HG03558 (cell line): ENCODE data around the gene MYCBP2.
"Not testable (repeated sequence)": the region's sequence is repeated elsewhere in the genome, so short reads cannot be mapped to it uniquely, and the experiment has no call there.

Experiments
- ATAC-seq: cut with Tn5 transposase; IDR thresholded peaks from one replicate; pipeline ENCODE4 v1.9.1; 2021; ENCODE audit warnings: moderate number of reproducible peaks; ENCODE audit not compliant: unreplicated experiment; ENCODE audit errors: extremely low read depth

MYCBP2 gene

GRCh38 chr13:77300176-77301037, 26.5 kb downstream of the MYCBP2 start:
- ATAC-seq, result no peak

DNA sequence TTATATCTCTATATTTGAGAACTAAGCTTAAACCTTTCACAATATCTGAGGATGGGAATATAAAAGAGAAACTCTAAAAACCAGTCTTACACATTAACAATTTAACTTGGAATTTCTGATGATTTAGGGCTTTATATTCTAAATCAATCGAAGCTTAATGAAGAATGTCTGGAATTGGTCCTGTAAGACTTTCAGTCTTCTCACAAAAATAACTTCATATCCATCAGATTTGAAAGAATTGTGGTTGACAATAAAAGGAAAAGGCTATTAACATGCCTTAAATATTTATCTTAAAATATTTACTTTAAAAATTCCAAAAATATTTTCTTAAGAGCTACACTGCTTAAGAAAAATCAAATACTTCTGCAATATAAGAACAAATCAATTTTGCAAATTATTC, 27.3 kb downstream of the MYCBP2 start:
- no peak for ATAC-seq

DNA sequence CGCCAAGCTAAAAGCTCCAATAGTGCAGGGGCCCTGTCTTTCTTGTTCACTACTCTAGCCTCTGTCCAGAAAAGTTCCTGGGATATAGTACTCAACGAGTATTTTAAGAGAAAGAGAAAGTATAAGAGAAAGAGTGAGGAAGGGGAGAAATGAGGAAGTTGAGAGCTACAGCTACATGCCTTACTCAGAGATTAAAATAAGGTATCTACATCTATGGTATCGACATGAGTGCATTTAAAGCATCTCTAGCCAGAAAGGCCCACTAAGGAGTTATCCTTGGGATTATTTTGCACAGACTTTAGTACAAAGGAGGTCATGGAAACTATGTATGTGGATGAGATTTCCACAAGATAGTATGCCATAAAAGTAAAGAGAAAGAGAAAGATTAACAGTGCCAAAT, 28.5 kb downstream of the MYCBP2 start:
- ATAC-seq, result peak; percentile 60

GRCh38 chr13:77291774-77292173, 35.1 kb downstream of the MYCBP2 start:
- no peak for ATAC-seq

- ATAC-seq, result no peak
Measured at GRCh38 chr13:77290342-77290741, 36.6 kb downstream of the MYCBP2 start.

DNA sequence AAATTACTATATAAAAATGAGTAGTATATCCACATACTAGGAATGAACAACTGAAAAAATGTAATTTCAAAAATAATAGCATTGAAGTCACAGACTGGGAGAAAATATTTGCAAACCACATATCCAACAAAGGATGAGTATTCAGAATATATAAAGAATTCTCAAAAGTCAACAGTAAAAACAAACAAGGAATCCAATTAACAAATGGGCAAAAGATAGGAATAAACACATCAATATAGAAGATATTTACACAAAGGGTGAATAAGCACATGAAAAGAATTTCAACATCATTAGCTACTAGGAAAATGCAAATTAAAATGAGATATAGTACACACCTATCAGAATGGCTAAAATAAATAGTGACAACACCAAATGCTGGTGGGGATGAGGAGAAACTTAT, 37.0 kb downstream of the MYCBP2 start:
- no peak for ATAC-seq

- ATAC-seq, result not testable (repeated sequence)
Measured at GRCh38 chr13:77285632-77286031, 41.3 kb downstream of the MYCBP2 start.

DNA sequence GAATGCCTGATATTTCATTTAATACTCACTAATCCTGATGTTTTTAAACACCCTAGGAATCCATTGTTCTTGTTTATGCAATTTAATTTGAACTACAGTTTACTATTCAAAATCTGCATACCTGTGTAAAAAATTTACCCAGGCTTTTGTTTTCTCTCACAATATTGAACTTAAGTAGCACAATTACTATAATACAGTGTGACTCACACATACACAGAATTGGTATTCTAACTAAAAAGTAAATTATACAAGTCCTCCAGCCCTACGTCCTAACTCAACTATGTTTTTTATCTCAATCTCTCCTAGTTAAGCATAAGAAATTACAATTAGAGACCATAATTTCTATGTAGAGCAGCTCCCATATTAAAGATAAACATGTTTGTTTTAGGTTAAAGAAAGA, 41.8 kb downstream of the MYCBP2 start:
- no peak for ATAC-seq

- no peak for ATAC-seq
Measured at GRCh38 chr13:77274126-77274525, 52.8 kb downstream of the MYCBP2 start.

- no peak for ATAC-seq
Measured at GRCh38 chr13:77269141-77269540, 57.8 kb downstream of the MYCBP2 start.

DNA sequence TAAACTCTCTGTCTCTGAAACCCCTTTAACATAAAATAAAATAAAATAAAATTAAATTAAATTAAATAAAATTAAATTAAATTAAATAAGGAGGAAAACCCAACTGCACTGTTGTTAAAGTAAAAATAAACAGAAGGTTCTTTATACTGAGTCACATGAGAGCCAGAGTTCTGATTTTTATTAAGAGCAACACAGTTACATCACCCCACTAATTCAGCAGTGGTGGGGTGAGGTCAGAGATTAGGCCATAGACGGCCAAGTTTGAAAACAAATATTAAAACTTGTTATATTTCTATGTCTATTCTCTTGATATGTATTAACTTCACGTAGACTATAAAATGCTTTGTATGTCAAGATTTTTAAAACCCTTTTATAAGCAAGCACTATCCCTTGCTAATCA, 59.5 kb downstream of the MYCBP2 start:
- ATAC-seq, result no peak

DNA sequence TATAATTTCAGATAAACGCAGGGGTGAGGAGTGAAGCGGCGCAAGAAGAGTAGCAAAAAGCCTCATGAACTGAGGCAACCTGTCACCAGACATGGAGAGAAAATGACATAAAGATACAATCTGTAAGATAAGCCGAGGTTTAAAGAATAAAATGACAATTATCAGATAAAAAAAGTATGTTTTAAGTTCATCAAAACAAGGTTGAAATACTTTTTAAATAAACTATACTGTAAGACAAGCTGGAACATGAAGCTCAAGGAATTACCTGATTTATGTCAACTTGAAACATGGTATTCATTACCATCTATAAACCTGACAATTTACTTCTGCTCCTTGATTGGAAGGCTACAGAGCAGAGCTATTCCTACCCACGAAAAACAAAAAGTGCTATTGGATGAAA, 61.6 kb downstream of the MYCBP2 start:
- no peak for ATAC-seq

DNA sequence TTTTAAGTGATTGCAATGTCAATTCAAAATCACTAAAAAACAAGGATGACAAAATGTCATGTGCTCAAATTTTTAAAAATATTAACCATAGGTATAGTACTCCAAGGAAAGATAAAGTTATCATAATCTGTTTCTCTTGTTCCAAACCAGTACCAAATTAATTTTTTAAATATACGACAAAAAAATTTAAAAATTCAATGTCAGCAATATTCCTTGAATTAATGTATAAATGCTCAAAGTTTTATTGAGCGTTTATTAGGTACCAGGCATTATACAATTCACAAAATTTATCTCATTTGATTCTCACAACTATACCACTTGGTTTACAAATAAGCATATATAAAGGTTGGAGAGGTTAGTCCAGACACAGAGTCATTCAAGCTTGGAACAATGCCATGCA, 64.7 kb downstream of the MYCBP2 start:
- no peak for ATAC-seq

DNA sequence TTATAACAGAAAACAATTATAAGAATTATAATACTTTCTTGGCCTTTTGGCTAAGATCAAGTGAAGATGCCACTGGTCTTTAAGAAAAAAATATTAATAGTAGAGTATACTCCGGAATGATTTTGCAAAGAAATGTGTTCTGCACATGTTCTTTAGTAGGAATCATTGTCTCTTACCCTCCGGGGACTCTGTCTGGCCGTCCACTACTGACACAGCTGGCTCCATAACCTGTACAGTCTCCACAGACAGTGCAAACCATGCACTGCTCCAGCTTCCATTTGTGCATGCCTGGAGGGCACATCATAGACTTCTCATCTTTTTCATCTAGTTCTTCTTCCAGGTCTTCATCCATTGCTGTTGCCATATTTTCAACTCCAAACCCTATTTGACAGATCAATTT, 75.9 kb downstream of the MYCBP2 start:
- ATAC-seq, result no peak

DNA sequence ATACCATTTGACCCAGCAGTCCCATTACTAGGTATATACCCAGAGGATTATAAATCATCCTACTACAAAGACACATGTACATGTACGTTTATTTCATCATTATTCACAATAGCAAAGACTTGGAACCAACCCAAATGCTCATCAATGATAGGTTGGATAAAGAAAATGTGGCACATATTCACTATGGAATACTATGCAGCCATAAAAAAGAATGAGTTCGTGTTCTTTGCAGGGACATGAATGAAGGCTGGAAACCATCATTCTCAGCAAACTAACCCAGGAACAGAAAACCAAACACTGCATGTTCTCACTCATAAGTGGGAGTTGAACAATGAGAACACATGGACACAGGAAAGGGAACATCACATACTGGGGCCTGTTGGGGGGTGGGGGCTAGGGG, 81.7 kb downstream of the MYCBP2 start:
- not testable (repeated sequence) for ATAC-seq

- ATAC-seq, result no peak
Measured at GRCh38 chr13:77239312-77239711, 87.6 kb downstream of the MYCBP2 start.

DNA sequence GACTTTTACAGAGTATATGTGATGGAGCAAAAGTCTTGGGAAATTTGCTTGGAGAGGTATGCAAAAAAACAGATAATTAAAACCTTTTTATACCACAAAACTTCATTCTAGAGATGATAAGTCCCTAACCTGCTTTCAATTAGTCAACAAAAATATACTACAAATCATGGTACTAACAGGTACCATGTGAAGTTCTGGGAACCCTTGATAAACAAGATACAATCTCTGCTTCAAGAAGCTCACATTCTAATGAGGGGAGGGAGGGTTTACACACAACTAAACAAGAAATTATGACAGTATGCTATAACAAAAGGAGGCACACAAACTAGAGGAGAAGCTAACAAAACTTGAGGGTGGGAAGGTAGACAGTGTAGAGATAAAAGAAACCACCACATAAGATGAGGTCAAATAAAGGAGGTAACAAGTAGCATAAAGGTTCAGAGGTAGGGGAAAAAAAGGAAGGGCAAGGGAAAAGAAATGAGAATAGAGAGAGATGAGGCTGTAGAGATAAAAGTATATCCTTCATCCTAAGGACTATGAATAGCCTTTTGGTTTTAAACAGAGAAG, 91.4 kb downstream of the MYCBP2 start:
- no peak for ATAC-seq

DNA sequence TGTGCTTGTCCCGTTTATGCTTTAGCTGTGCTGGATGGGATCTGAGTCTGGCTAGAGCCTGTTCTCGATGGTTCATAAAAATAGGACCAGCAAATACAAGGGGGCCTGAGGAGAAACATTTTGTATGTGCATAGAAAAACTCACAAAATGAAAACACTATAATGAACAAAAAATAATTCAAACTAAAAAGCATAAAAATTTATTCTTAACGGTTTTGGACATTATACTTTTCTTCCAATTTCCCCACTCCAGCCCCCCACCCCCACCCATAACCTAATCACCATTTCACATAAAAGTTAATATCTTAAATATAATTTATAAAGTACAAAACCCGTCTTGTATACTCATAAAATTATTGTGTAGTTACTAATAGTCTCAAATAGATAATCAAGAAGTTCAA, 93.7 kb downstream of the MYCBP2 start:
- no peak for ATAC-seq

DNA sequence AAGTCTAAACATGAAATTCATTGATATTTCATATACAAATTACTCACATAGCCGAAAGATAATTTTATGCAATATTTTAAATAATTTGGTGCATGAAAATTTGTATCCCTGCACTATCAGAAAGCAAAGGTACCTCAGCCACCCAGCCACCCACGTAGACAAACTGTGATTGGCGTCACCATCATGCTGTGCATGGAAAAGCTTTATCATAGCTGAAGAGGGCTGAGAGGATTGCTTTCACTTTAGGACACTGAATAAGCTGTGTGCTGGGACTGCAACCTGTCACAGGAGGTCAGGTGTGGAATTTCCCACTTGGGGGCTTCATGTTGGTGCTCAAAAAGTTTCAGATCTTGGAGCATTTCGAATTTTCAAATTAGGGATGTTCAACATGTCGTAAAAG, 96.3 kb downstream of the MYCBP2 start:
- ATAC-seq, result no peak

DNA sequence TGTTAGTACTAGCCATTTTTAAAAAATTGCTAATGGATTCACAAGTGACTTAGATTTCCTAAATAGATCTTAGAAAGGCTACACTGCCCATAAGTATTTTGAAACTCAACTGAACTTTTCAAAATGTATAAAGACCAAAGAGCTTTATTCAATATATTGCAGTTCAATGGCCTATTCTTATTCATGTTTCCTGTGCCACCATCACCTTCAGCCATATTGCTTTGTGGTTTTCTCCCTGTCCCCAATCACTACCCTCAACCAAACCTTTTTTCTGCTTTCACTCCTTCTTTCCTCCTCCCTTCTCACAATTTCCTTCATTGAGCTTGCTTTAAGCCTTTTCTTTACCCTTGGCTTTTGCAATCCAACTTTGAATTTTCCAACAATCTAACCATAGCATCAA, 100.9 kb downstream of the MYCBP2 start:
- ATAC-seq, result no peak

DNA sequence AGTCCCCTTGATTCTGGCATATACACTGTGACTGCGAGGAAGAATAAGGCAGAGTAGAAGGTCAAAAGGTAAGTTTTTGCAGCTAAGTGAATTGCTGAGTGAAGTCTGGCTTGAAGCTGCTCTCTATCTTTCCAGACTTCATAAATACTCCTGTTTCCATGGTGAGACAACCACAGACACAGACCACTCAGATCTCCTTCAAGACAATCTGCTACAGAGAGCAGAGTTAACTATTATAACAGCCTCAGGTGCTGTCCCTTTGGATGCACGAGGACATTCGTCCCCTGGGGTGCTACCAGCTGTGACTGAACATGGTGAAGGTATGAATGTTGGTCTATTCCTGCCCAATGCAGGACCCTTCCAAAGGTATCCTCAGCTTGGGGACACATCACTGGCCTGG, 104.0 kb downstream of the MYCBP2 start:
- no peak for ATAC-seq
